Activated T-cell treated with anti-CD3 and anti-CD28 coated beads, Interleukin-2, amount 50 U/mL, for 4 hours (primary cell): Measurements from ENCODE around the gene CLC. TPM values are rescaled to one million over a fixed set of nuclear protein-coding genes. Genes with fewer than 3 reads are reported as not detected.
"Not testable (repeated sequence)": the region's sequence is repeated elsewhere in the genome, so short reads cannot be mapped to it uniquely, and the experiment has no call there.

Experiments used
- ATAC-seq, 2 donors: fragments of 200-7000 bp; cut with Tn5 transposase; one replicate each; pipeline ENCODE4 v1.10.0; 2021
- DNase-seq: peaks from one replicate; pipeline ENCODE4 v3.0.0-alpha.2; 2020
- H3K27me3 Mint-ChIP-seq: one replicate; pipeline ENCODE4 v1.8.0; 2021; ENCODE audit warnings: low read depth, mixed read lengths
- H3K36me3 Mint-ChIP-seq: one replicate; pipeline ENCODE4 v1.8.0; 2022; ENCODE audit warnings: mixed read lengths; ENCODE audit not compliant: insufficient read depth
- H3K4me1 Mint-ChIP-seq: one replicate; pipeline ENCODE4 v1.8.0; 2021; ENCODE audit warnings: low read depth, mixed read lengths
- H3K4me3 Mint-ChIP-seq: one replicate; pipeline ENCODE4 v1.8.0; 2021; ENCODE audit warnings: mild to moderate bottlenecking, moderate library complexity, mixed read lengths
- H3K9me3 Mint-ChIP-seq: one replicate; pipeline ENCODE4 v1.8.0; 2021; ENCODE audit warnings: mixed read lengths
- total RNA-seq, 3 donors: library from RNA; stranded (reverse); gene quantifications; one replicate each; pipeline ENCODE4 v1.2.1, GENCODE V29; 2021

CLC gene
- total RNA-seq, 3 donors from 2014 or later, result 1.2 to 2.3 TPM; not detected in 1

DNA sequence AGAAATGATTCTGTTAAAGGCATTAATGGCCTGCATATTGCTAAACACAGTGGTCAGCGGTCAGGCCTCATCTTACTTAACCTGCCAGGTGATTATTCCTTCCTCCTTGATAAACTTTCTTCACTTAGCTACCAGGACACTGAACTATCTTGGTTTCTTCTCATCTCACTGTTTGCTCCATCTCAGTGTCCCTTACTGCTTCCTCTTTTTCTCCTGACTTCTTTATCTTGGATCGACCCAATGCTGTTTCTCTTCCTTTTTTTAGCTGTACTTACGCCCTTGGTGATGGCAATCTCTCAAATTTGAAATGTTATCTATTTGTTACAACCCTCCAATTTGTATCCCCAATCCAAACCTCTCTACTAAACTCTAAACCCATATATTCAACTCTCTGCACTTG, 7.8 kb upstream of the CLC start:
- no peak for ATAC-seq
- peaks cover 10% of the 10 kb centered on the region for H3K27me3 Mint-ChIP-seq
- peaks cover 6% of the 10 kb centered on the region for H3K4me1 Mint-ChIP-seq
- DNase-seq, result no peak
- H3K9me3 Mint-ChIP-seq, result no peaks in the 10 kb centered on the region
- no peaks in the 10 kb centered on the region for H3K36me3 Mint-ChIP-seq
- H3K4me3 Mint-ChIP-seq, result no peak overlapping the region

DNA sequence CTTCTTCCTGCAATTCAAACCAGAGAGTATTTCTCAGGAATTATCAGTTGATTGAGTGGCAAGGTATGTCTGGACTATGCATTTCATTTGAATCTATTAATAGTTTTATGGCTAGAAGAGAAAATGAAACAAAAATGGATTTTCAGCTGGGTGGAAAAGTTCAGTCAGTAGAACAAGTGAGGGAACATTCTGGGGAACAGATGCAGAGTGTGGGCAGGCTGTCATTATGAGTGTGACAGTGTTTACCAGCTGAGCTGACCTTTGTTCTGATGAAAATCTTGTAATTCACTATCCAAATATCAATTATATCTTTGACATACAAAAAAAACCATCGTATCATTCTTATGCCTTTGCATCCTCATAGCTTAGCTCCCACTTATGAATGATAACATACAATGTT, 2.6 kb upstream of the CLC start:
- Mint-ChIP-seq H3K4me1 (peaks cover 39% of the 10 kb centered on the region), H3K9me3 (no peaks in the 10 kb centered on the region), H3K36me3 (no peaks in the 10 kb centered on the region), H3K27me3 (peaks cover 4% of the 10 kb centered on the region), H3K4me3 (peak overlapping the region; percentile 25)
- DNase-seq (no peak), ATAC-seq (peak; percentile 67 to 71)

DNA sequence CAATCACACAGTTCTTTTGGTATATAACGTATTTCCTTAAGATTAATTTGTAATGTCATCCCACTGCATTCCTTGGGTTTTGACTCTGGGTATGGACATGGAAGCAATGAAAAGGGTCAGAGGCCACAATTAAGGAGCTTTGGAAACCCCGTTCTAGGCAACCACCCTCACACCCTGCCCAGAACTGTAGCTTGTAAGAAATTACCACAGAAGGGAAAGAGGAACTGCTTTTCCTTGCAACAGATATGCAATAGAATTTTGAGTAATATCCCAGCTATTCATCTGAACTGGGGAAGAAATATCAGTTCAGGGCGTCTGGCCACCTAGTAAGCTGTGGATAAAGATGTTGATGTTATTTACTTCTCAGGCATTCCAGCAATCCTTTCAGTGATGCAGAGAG, 985 bp upstream of the CLC start:
- ATAC-seq (no peak), DNase-seq (no peak)
- Mint-ChIP-seq H3K36me3 (no peaks in the 10 kb centered on the region), H3K9me3 (no peaks in the 10 kb centered on the region), H3K4me1 (peaks cover 39% of the 10 kb centered on the region), H3K4me3 (no peak overlapping the region), H3K27me3 (peaks cover 4% of the 10 kb centered on the region)

DNA sequence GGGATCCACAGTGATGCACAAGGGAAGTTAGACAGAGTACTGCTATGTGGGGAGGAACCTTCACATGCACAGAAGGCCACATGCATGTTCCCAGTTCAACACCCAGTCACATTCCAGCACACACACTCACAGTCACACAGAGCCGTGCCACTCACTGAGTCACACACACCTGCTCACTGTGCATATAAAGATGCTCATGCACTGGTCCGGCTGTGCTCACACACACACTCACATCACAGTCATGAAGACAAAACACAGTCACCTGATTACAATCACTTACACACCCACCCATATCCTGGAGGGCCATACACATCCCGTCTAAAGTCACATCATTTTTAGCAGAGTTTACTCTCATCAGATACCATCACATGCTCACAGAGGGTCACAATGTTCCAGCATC, 478 bp downstream of the CLC start:
- H3K4me3 Mint-ChIP-seq, result no peak overlapping the region
- H3K27me3 Mint-ChIP-seq, result no peaks in the 10 kb centered on the region
- ATAC-seq (peak; percentile 21 to 68), DNase-seq (no peak)
- peaks cover 3% of the 10 kb centered on the region for H3K9me3 Mint-ChIP-seq
- no peaks in the 10 kb centered on the region for H3K36me3 Mint-ChIP-seq
- H3K4me1 Mint-ChIP-seq, result peaks cover 39% of the 10 kb centered on the region

DNA sequence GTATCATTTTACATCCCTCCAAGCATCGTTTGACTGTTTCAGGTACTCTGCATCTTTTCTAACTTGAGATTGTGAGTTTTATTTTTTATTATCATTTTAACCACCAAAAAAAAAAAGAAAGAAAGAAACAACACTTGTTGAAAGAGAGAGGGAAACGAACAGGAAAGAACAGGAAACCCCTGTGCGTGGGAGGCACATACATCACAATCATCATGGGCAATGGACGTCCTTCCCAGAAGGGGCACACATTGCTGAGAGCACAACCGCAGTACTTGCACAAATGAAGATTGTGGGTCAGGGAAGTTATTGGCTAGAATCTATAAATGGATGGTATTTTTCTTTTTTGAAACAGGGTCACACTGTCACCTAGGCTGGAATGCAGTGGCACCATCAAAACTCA, 1.7 kb downstream of the CLC start:
- Mint-ChIP-seq H3K4me1 (peaks cover 36% of the 10 kb centered on the region), H3K9me3 (peaks cover 3% of the 10 kb centered on the region), H3K36me3 (no peaks in the 10 kb centered on the region), H3K4me3 (no peak overlapping the region), H3K27me3 (no peaks in the 10 kb centered on the region)
- no peak for DNase-seq
- no peak for ATAC-seq

DNA sequence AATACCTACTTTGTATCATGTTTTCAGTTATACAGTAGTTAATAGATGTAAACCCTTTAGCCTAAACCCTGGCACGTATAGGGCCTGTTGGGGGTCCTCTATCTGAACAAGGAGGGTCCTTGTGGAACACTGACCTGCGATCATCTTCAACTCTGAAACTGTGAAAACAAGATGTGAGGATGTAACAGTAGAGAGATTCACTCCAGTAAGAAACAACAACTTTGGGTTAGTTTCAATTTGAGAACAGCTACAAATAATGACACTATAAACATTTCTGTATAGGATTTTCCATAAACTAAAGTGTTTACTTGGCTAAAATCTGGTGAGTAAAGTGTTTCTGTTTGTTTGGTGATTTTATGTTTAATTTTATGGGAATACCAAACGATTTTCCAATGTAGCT, 2.1 kb downstream of the CLC start:
- H3K9me3 Mint-ChIP-seq, result peaks cover 3% of the 10 kb centered on the region
- H3K27me3 Mint-ChIP-seq, result no peaks in the 10 kb centered on the region
- no peak for DNase-seq
- ATAC-seq, result no peak
- no peak overlapping the region for H3K4me3 Mint-ChIP-seq
- peaks cover 34% of the 10 kb centered on the region for H3K4me1 Mint-ChIP-seq
- H3K36me3 Mint-ChIP-seq, result no peaks in the 10 kb centered on the region

DNA sequence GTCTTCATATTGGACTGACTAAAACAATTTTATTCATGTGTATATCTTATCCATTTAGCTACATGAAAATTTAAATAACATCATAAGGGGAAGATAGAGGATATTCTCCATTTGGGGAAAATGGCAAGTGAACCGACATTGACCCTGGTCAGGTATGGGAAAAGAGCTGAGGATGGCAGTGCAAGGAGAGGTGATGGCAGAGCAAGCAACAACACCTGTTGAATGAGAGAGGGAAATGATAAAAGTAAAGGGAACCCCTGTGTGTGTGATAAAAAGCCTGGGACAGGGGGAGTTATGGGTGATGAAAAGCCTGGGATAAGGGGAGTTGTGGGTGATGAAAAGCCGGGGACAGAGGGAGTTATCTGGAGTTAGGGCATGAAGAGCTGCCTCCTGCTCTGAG, 4.0 kb downstream of the CLC start:
- ATAC-seq (no peak), DNase-seq (no peak)
- Mint-ChIP-seq H3K4me3 (no peak overlapping the region), H3K27me3 (no peaks in the 10 kb centered on the region), H3K4me1 (peaks cover 25% of the 10 kb centered on the region), H3K36me3 (no peaks in the 10 kb centered on the region), H3K9me3 (peaks cover 3% of the 10 kb centered on the region)

DNA sequence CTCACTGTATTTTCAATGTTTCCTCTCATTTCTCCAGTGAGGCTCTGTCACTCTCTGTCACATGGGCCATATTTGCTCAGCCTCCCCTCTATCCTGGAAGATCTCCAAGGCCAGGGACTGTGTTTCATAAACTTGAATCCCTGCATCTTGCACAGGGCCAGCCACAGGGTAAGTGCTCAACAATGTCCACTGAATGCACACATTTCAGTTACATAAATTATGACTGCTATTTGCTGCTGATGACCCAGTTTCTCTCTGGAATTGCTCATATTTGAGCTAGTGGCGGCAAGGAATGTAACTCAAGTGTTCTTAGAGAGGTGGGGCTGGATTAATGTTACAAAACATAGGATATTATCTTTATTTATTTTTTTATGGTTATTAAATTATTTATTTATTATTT, 6.1 kb downstream of the CLC start:
- peaks cover 8% of the 10 kb centered on the region for H3K4me1 Mint-ChIP-seq
- ATAC-seq (no peak), DNase-seq (no peak)
- H3K36me3 Mint-ChIP-seq, result no peaks in the 10 kb centered on the region
- peaks cover 3% of the 10 kb centered on the region for H3K9me3 Mint-ChIP-seq
- H3K27me3 Mint-ChIP-seq, result peaks cover 1% of the 10 kb centered on the region
- H3K4me3 Mint-ChIP-seq, result no peak overlapping the region

DNA sequence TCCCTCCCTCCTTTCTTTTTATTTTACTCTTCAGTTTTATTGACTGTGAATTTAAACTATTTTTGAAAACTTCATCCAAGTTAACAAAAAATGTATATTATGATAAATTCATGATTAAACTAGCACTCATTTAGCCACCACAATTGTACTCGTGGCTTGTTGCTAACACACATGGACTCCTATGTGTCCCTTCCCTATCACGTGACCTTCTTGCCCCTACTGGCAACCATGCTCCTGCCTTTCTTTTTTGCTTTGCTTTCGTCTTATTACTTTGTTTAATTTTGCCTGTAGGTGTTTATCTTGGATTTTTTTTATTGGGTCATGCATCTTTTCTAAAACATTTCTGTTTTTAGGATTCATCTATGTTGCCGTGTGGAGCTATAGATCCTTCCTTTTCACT, 8.2 kb downstream of the CLC start:
- DNase-seq, result no peak
- H3K4me3 Mint-ChIP-seq, result no peak overlapping the region
- no peaks in the 10 kb centered on the region for H3K4me1 Mint-ChIP-seq
- H3K36me3 Mint-ChIP-seq, result no peaks in the 10 kb centered on the region
- ATAC-seq, result no peak
- peaks cover 3% of the 10 kb centered on the region for H3K9me3 Mint-ChIP-seq
- H3K27me3 Mint-ChIP-seq, result peaks cover 1% of the 10 kb centered on the region

DNA sequence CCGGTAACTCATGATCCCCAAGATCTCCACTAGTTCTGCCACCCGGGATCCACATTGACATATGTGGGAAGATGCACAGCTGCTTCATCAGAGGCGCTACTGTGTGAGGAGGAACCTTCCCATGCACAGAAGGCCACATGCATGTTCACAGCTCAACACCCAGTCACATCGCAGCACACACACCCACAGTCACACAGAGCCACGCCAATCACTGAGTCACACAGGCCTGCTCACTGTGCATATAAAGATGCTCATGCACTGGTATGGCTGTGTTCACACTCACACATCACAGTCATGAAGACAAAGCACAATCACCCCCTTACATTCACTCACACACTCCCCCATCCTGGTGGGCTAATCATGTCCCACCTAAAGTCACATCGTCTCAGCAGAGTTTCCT, 9.8 kb downstream of the CLC start:
- Mint-ChIP-seq H3K9me3 (peaks cover 1% of the 10 kb centered on the region), H3K27me3 (peaks cover 5% of the 10 kb centered on the region), H3K4me3 (no peak overlapping the region), H3K36me3 (no peaks in the 10 kb centered on the region), H3K4me1 (no peaks in the 10 kb centered on the region)
- ATAC-seq, result no peak
- no peak for DNase-seq

DNA sequence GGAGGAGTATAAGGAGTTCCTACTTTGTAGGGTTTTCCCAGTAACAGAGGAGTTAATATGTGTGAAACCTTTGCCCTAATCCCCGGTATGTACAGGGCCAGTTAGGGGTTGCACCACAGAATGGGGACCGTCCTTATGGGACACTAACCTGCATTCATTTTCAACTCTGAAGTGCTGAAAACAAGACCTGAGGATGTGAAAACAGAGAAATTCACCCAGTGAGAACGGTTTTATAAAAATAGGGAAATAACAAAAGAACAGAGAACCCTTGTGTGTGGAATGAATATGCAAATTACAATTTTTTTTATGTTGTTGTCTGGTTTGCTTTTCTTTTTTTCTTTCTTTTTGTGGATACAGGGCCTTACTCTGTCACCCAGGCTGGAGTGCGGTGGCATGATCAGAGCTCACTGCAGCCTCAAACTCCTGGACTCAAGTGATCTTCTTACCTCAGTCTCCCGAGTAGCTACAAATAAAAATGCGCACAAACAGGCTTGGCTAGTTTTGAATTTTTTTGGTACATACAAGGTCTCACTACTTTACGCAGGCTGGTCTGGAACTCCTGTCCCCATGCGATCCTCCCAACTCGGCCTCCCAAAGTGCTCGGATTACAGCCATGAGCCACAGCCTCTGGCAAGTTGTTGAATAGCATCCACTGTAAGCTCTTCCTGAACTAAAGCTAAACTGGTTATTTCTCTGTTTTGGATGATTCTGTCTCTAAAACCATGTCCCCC, 10.6 kb downstream of the CLC start:
- no peaks in the 10 kb centered on the region for H3K4me1 Mint-ChIP-seq
- DNase-seq, result no peak
- peaks cover 9% of the 10 kb centered on the region for H3K27me3 Mint-ChIP-seq
- H3K9me3 Mint-ChIP-seq, result no peaks in the 10 kb centered on the region
- no peak overlapping the region for H3K4me3 Mint-ChIP-seq
- no peaks in the 10 kb centered on the region for H3K36me3 Mint-ChIP-seq
- ATAC-seq, result no peak

DNA sequence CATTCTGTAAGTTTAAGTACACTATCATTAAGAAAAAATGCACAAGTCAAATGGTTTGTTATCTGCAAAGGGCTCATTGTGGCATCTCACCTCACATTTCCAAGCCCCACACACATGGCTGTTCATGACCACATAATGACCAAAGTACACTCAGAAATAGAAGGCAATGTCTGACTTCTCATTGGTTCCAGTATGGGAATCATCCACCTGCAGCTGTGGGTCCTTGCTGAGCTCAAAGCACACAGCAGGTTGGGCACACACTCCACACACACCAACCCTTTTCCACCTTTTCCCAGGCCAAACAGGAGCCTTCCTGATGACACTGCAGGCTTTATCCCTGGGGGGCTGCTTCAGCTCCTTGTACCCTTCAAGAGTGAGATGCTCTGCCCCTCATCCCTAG, 11.8 kb downstream of the CLC start:
- Mint-ChIP-seq H3K4me1 (peaks cover under 1% of the 10 kb centered on the region), H3K4me3 (no peak overlapping the region), H3K9me3 (no peaks in the 10 kb centered on the region), H3K36me3 (no peaks in the 10 kb centered on the region), H3K27me3 (peaks cover 13% of the 10 kb centered on the region)
- no peak for ATAC-seq
- no peak for DNase-seq

DNA sequence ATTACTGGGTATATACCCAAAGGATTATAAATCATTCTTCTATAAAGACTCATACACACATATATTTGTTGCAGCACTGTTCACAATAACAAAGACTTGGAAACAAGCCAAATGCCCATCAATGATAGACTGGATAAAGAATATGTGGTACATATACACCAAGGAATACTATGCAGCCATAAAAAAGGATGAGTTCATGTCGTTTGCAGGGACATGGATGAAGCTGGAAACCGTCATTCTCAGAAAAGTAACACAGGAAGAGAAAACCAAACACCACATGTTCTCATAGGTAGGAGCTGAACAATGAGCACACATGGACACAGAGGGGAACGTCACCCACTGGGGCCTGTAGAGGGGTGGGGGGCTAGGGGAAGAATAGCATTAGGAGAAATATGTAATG, 17.7 kb downstream of the CLC start:
- H3K9me3 Mint-ChIP-seq, DNase-seq, ATAC-seq, H3K36me3 Mint-ChIP-seq, H3K4me3 Mint-ChIP-seq: not testable (repeated sequence)
- Mint-ChIP-seq H3K4me1 (peaks cover 16% of the 10 kb centered on the region), H3K27me3 (peaks cover 43% of the 10 kb centered on the region)

DNA sequence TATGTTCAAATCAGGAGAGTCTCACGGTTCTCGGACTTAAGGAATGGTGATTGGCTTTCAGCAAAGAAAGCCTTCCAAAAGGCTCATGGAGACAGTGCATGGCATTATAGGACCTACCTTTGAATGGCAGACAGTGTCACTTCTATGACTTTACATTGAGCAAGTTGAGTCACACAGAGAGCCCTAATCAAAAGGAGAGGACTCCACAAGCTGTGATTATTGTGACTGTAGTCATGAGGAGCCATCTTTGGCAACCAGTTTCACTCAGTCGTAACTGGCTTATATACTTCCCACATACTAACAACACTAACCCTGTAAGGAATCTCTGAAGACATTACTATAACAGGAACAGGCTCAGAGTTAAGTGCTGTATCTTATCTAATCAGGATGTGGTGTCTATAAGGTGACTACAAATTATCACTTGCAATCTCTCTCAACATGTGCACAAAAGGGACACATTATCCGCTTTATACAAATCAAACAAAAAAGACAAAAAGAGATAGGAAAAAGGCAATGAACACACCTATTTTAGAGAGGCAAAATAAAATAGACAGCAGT, 27.4 kb downstream of the CLC start:
- Mint-ChIP-seq H3K4me1 (peaks cover 45% of the 10 kb centered on the region), H3K36me3 (no peaks in the 10 kb centered on the region), H3K9me3 (no peaks in the 10 kb centered on the region), H3K27me3 (peaks cover 9% of the 10 kb centered on the region), H3K4me3 (no peak overlapping the region)
- ATAC-seq, result peak in 1 of 2 donors; percentile 51
- DNase-seq, result no peak

DNA sequence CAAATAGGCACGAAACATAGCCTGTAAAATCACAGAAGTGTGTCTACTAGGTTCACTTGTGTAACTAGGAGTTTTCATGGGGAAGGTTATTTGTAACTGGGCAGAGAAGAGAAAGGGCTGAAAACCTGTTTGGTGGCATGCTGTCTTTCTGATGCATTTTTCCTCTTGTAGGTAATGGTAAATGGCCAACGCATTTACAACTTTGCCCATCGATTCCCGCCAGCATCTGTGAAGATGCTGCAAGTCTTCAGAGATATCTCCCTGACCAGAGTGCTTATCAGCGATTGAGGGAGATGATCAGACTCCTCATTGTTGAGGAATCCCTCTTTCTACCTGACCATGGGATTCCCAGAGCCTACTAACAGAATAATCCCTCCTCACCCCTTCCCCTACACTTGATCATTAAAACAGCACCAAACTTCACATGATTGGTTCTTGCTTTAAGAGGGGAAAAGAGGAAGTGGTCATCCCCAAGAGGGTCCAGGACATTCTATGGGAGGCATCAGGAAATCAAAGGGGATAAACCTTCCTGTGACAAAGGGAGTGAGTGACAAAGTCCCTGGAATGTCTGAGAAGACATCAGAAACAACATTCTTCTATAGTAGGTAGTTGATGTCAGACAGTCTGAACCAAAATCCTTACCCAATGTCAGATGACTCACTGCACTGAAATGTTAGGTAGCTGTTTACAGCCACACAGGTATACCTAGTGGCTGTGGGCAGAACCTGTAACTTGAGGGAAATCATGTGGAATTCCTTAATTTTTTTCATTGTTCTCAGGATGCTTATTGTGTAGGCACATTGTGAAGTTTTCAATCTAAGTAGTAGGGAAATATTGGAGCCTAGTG, 28.6 kb downstream of the CLC start:
- DNase-seq, result no peak
- no peaks in the 10 kb centered on the region for H3K9me3 Mint-ChIP-seq
- no peaks in the 10 kb centered on the region for H3K36me3 Mint-ChIP-seq
- H3K4me3 Mint-ChIP-seq, result no peak overlapping the region
- peaks cover 57% of the 10 kb centered on the region for H3K4me1 Mint-ChIP-seq
- no peak for ATAC-seq
- H3K27me3 Mint-ChIP-seq, result peaks cover 4% of the 10 kb centered on the region
